ENCODE data around the gene CAMK4.

GRCh38 chr5:111427762-111428161 lies 203.6 kb downstream of the CAMK4 start:
- TF ChIP-seq GATA2 (IDR thresholded peaks at IDR 0.05; ENCODE audit: low read depth, low read length), result no peak
- TF ChIP-seq GATA3 (IDR thresholded peaks at IDR 0.05; ENCODE audit: low read depth, low read length), result no peak
